ENCODE measurements around the gene ST6GALNAC6. TPM values are rescaled to one million over a fixed set of nuclear protein-coding genes. Genes with fewer than 3 reads are reported as not detected.

The ST6GALNAC6 gene
- total and polyA plus RNA-seq, 10 donors = 29.0 to 118 (median 71.6) TPM

- peaks cover 3 to 59% (median 46%) of the 10 kb centered on the region in 6 donors for H3K36me3 ChIP-seq
- TF ChIP-seq, protein P1, sequence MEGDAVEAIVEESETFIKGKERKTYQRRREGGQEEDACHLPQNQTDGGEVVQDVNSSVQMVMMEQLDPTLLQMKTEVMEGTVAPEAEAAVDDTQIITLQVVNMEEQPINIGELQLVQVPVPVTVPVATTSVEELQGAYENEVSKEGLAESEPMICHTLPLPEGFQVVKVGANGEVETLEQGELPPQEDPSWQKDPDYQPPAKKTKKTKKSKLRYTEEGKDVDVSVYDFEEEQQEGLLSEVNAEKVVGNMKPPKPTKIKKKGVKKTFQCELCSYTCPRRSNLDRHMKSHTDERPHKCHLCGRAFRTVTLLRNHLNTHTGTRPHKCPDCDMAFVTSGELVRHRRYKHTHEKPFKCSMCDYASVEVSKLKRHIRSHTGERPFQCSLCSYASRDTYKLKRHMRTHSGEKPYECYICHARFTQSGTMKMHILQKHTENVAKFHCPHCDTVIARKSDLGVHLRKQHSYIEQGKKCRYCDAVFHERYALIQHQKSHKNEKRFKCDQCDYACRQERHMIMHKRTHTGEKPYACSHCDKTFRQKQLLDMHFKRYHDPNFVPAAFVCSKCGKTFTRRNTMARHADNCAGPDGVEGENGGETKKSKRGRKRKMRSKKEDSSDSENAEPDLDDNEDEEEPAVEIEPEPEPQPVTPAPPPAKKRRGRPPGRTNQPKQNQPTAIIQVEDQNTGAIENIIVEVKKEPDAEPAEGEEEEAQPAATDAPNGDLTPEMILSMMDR (IDR thresholded peaks at IDR 0.05 in 8 of 11, conservative IDR thresholded peaks at IDR 0.05 in 3 of 11) = no peak
- no peak for TF ChIP-seq POLR2A (IDR thresholded peaks at IDR 0.05)
- peak in 1 of 3 donors; percentile 15 for TF ChIP-seq POLR2AphosphoS5 (IDR thresholded peaks at IDR 0.05)
- intact Hi-C loops (cut with DNase I; ENCODE audit: low total_unique reads) = no loop called here
- 81 to 94% (median 89%) methylated on average over 32 to 35 of the region's 35 CpGs for WGBS, 5 donors
- DNase-seq = peak; percentile 76
- peaks cover 44 to 90% (median 66%) of the 10 kb centered on the region in 6 donors for H3K4me1 ChIP-seq
- H3K9me3 ChIP-seq = no peaks in the 10 kb centered on the region
- peak overlapping the region in 6 of 8 donors; percentile 89 to 94 (median 91) for H3K27ac ChIP-seq
- no peaks in the 10 kb centered on the region for H3K27me3 ChIP-seq (replicated peaks in 1 of 7)
- no peak overlapping the region for H3K4me3 ChIP-seq
Measured at GRCh38 chr9:127907867-127908659, 8.7 kb upstream of the ST6GALNAC6 start.

DNA sequence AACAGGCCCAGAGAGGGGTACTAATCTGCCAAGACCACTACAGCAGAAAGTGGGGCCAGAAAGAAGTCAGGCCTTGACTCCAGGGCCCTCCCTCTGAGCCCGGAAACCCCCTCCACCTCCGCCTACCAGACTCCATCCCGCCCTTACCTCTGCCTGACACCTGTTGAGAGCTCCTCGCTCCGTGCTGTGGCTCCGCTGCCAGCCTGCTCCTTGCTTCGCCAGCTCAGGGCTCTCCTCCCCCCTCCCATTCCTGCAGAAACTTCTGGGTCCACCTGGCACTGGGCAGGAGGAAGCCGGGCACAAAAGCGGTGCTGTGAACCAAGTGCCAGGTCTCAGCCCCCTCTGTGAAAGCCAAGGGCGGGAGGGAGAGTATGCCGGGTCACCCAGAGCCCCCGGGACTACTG, 6.4 kb upstream of the ST6GALNAC6 start:
- peak; percentile 90 for DNase-seq
- H3K36me3 ChIP-seq = peaks cover 0 to 37% (median 29%) of the 10 kb centered on the region in 6 donors
- peak overlapping the region in 6 of 8 donors; percentile 16 to 65 (median 32) for H3K4me3 ChIP-seq
- H3K27ac ChIP-seq = peak overlapping the region; percentile 78 to 94 (median 91)
- WGBS, 5 donors = 39 to 60% (median 47%) methylated on average over 12 of the region's 12 CpGs
- intact Hi-C loops (cut with DNase I; ENCODE audit: low total_unique reads) = no loop called here
- H3K9me3 ChIP-seq = no peaks in the 10 kb centered on the region
- H3K4me1 ChIP-seq = peaks cover 58 to 92% (median 76%) of the 10 kb centered on the region in 6 donors
- H3K27me3 ChIP-seq (replicated peaks in 1 of 7) = no peaks in the 10 kb centered on the region
- TF ChIP-seq POLR2AphosphoS5 (IDR thresholded peaks at IDR 0.05) (peak; percentile 46 to 49 (median 48)), POLR2A (IDR thresholded peaks at IDR 0.05) (no peak)

- TF ChIP-seq POLR2A (IDR thresholded peaks at IDR 0.05) = no peak
- TF ChIP-seq, protein P1 (IDR thresholded peaks at IDR 0.05 in 8 of 11, conservative IDR thresholded peaks at IDR 0.05 in 3 of 11) = no peak
- peak in 2 of 3 donors; percentile 10 to 57 for TF ChIP-seq POLR2AphosphoS5 (IDR thresholded peaks at IDR 0.05)
- no peaks in the 10 kb centered on the region for H3K27me3 ChIP-seq (replicated peaks in 1 of 7)
- H3K36me3 ChIP-seq = peaks cover 0 to 31% (median 23%) of the 10 kb centered on the region in 6 donors
- H3K4me1 ChIP-seq = peaks cover 64 to 92% (median 79%) of the 10 kb centered on the region in 6 donors
- peak overlapping the region in 7 of 8 donors; percentile 8 to 65 (median 30) for H3K4me3 ChIP-seq
- peak; percentile 83 for DNase-seq
- H3K27ac ChIP-seq = peak overlapping the region; percentile 78 to 94 (median 91)
- 12 to 22% (median 20%) methylated on average over 5 of the region's 5 CpGs for WGBS, 5 donors
- intact Hi-C loops (cut with DNase I; ENCODE audit: low total_unique reads) = no loop called here
- H3K9me3 ChIP-seq = no peaks in the 10 kb centered on the region
Measured at GRCh38 chr9:127905004-127905728, 5.8 kb upstream of the ST6GALNAC6 start.

- Histone ChIP-seq H3K27me3 (replicated peaks in 1 of 7) (no peaks in the 10 kb centered on the region), H3K36me3 (peaks cover 0 to 25% (median 17%) of the 10 kb centered on the region in 6 donors), H3K9me3 (no peaks in the 10 kb centered on the region), H3K4me3 (peak overlapping the region in 7 of 8 donors; percentile 8 to 65 (median 30)), H3K4me1 (peaks cover 70 to 92% (median 82%) of the 10 kb centered on the region in 6 donors), H3K27ac (peak overlapping the region; percentile 78 to 94 (median 91))
- intact Hi-C loops (cut with DNase I; ENCODE audit: low total_unique reads) = no loop called here
- 15 to 28% (median 21%) methylated on average over 6 to 12 of the region's 12 CpGs for WGBS, 5 donors
- TF ChIP-seq POLR2A (IDR thresholded peaks at IDR 0.05) (no peak), POLR2AphosphoS5 (IDR thresholded peaks at IDR 0.05) (peak in 1 of 3 donors; percentile 53)
- TF ChIP-seq, protein P1 (IDR thresholded peaks at IDR 0.05 in 8 of 11, conservative IDR thresholded peaks at IDR 0.05 in 3 of 11) = no peak
- peak; percentile 86 for DNase-seq
Measured at GRCh38 chr9:127904561-127905003, 5.2 kb upstream of the ST6GALNAC6 start.

All from spleen (tissue), 11 donors.